B cell (primary cell): ENCODE data around the gene LAMA3.

Source experiments
- CTCF ChIP-seq: fragments of 200-600 bp; IDR thresholded peaks from one replicate; pipeline ENCODE4 v1.8.0; 2022; ENCODE audit warnings: antibody characterized with exemption, mild to moderate bottlenecking
- EZH2 ChIP-seq: IDR thresholded peaks from 2 replicates; pipeline ENCODE4 v1.6.1; 2012; ENCODE audit warnings: borderline replicate concordance, low read depth, mild to moderate bottlenecking, moderate library complexity, low read length; ENCODE audit not compliant: insufficient read depth, poor library complexity, severe bottlenecking

- TF ChIP-seq CTCF (no peak), EZH2 (no peak)
These were observed 261.4 kb downstream of the LAMA3 start for GRCh38 chr18:23950644-23951043.
